DMS53 treated with DMSO at 0.1 percent for 48 hours (cell line): ENCODE measurements around the gene CCDC60.

Source experiments
- DNase-seq: peaks from one replicate; lab custom pipeline; 2025; ENCODE audit not compliant: unreplicated experiment; lab: John Stamatoyannopoulos, UW

Gene CCDC60

GRCh38 chr12:119381471-119382235, 47.1 kb downstream of the CCDC60 start:
- DNase-seq: no peak

GRCh38 chr12:119383206-119383605, 48.7 kb downstream of the CCDC60 start:
- DNase-seq: no peak

- DNase-seq: no peak
These were observed 49.8 kb downstream of the CCDC60 start for GRCh38 chr12:119384340-119384739.

- no peak for DNase-seq
These were observed 51.1 kb downstream of the CCDC60 start for GRCh38 chr12:119385659-119386058.

GRCh38 chr12:119389687-119390086, 55.2 kb downstream of the CCDC60 start:
- no peak for DNase-seq

GRCh38 chr12:119391673-119392072, 57.1 kb downstream of the CCDC60 start:
- no peak for DNase-seq

GRCh38 chr12:119393677-119394076, 59.1 kb downstream of the CCDC60 start:
- DNase-seq: no peak

- no peak for DNase-seq
These were observed 63.0 kb downstream of the CCDC60 start for GRCh38 chr12:119397540-119397939.

- DNase-seq: no peak
These were observed 63.7 kb downstream of the CCDC60 start for GRCh38 chr12:119398190-119398589.

- no peak for DNase-seq
These were observed 64.8 kb downstream of the CCDC60 start for GRCh38 chr12:119399301-119399700.

- DNase-seq: no peak
These were observed 71.8 kb downstream of the CCDC60 start for GRCh38 chr12:119406308-119406707.

- DNase-seq: no peak
These were observed 72.3 kb downstream of the CCDC60 start for GRCh38 chr12:119406811-119407210.

GRCh38 chr12:119409043-119409442, 74.5 kb downstream of the CCDC60 start:
- no peak for DNase-seq

GRCh38 chr12:119410396-119410795, 75.9 kb downstream of the CCDC60 start:
- DNase-seq: no peak

- DNase-seq: no peak
These were observed 77.8 kb downstream of the CCDC60 start for GRCh38 chr12:119412306-119412705.

- DNase-seq: peak; percentile 59
These were observed 78.6 kb downstream of the CCDC60 start for GRCh38 chr12:119412811-119413794.

GRCh38 chr12:119415714-119416113, 81.2 kb downstream of the CCDC60 start:
- DNase-seq: no peak

GRCh38 chr12:119417440-119417839, 82.9 kb downstream of the CCDC60 start:
- no peak for DNase-seq

GRCh38 chr12:119419381-119419780, 84.9 kb downstream of the CCDC60 start:
- no peak for DNase-seq

GRCh38 chr12:119423285-119423684, 88.8 kb downstream of the CCDC60 start:
- no peak for DNase-seq

GRCh38 chr12:119425623-119426022, 91.1 kb downstream of the CCDC60 start:
- DNase-seq: no peak

- no peak for DNase-seq
These were observed 96.6 kb downstream of the CCDC60 start for GRCh38 chr12:119431151-119431550.
